Liver (tissue), 9 donors: ENCODE measurements around the gene MYO5A. TPM values are rescaled to one million over a fixed set of nuclear protein-coding genes. Genes with fewer than 3 reads are reported as not detected.

ENCODE experiments used
- DNase-seq: peaks from one replicate; pipeline ENCODE4 v3.0.0-alpha.2; 2017; ENCODE audit warnings: low spot score
- H3K27ac ChIP-seq, 2 donors: one replicate each; pipeline ENCODE4 v1.7.0; 2013; ENCODE audit warnings: inconsistent platforms in 2 of 2, low read length in 2 of 2, control low read depth in 1 of 2, low read depth in 1 of 2, mild to moderate bottlenecking in 1 of 2
- H3K27me3 ChIP-seq, 4 donors: one replicate each; pipeline versions ENCODE4 v1.6.1 to v1.7.0; 2013; ENCODE audit warnings: low read length in 3 of 4, inconsistent platforms in 1 of 4, mild to moderate bottlenecking in 1 of 4, moderate library complexity in 1 of 4; ENCODE audit not compliant: control insufficient read depth in 4 of 4, insufficient read depth in 4 of 4
- H3K36me3 ChIP-seq, 4 donors: one replicate each; pipeline versions ENCODE4 v1.6.1 to v1.7.0; 2013; ENCODE audit warnings: low read length in 3 of 4, mild to moderate bottlenecking in 3 of 4, low read depth in 1 of 4, moderate library complexity in 1 of 4; ENCODE audit not compliant: control insufficient read depth in 4 of 4, insufficient read depth in 3 of 4
- H3K4me1 ChIP-seq, 4 donors: one replicate each; pipeline versions ENCODE4 v1.6.1 to v1.7.0; 2013; ENCODE audit warnings: low read length in 3 of 4, mild to moderate bottlenecking in 3 of 4, moderate library complexity in 1 of 4; ENCODE audit not compliant: control insufficient read depth in 4 of 4, insufficient read depth in 4 of 4
- H3K4me3 ChIP-seq, 3 donors: one replicate each; pipeline versions ENCODE4 v1.6.1 to v1.7.0; 2013; ENCODE audit warnings: low read length in 3 of 3, control low read depth in 1 of 3, low read depth in 1 of 3, mild to moderate bottlenecking in 1 of 3
- H3K9ac ChIP-seq, 2 donors: one replicate each; pipeline ENCODE4 v1.7.0; 2013; ENCODE audit warnings: low read length in 2 of 2, mild to moderate bottlenecking in 2 of 2, moderate library complexity in 2 of 2, control low read depth in 1 of 2, low read depth in 1 of 2
- H3K9me3 ChIP-seq, 4 donors: one replicate each; pipeline versions ENCODE4 v1.6.1 to v1.7.0; 2013; ENCODE audit warnings: low read length in 3 of 4; ENCODE audit not compliant: control insufficient read depth in 4 of 4
- ATF3 ChIP-seq: IDR thresholded peaks from 2 replicates; pipeline ENCODE4 v1.6.1; 2016; ENCODE audit warnings: antibody characterized with exemption
- CTCF ChIP-seq: fragments of 150-350 bp; IDR thresholded peaks from 2 replicates; pipeline ENCODE4 v1.5.1; 2017; ENCODE audit warnings: improper control_type of control experiment, low read depth, low read length; ENCODE audit not compliant: missing input control
- EGR1 ChIP-seq, 2 donors: IDR thresholded peaks; 2 replicates each; pipeline ENCODE4 v1.6.1; 2016 to 2018; ENCODE audit warnings: antibody characterized with exemption in 2 of 2, low read depth in 2 of 2
- FOXA1 ChIP-seq: IDR thresholded peaks from 2 replicates; pipeline ENCODE4 v1.6.1; 2016; ENCODE audit warnings: antibody characterized with exemption
- FOXA2 ChIP-seq: IDR thresholded peaks from 2 replicates; pipeline ENCODE4 v1.6.1; 2016; ENCODE audit warnings: antibody characterized with exemption
- GABPA ChIP-seq, 2 donors: IDR thresholded peaks in 1 of 2; conservative IDR thresholded peaks in 1 of 2; 2 replicates each; pipeline ENCODE4 v1.6.1; 2016; ENCODE audit warnings: antibody characterized with exemption in 2 of 2, mild to moderate bottlenecking in 1 of 2, moderate library complexity in 1 of 2
- HNF4A ChIP-seq, 2 donors: conservative IDR thresholded peaks; 2 replicates each; pipeline ENCODE4 v1.6.1; 2016; ENCODE audit warnings: antibody characterized with exemption in 2 of 2, mild to moderate bottlenecking in 2 of 2
- HNF4G ChIP-seq: IDR thresholded peaks from 2 replicates; pipeline ENCODE4 v1.6.1; 2016; ENCODE audit warnings: antibody characterized with exemption
- JUND ChIP-seq, 2 donors: IDR thresholded peaks; 2 replicates each; pipeline ENCODE4 v1.6.1; 2016; ENCODE audit warnings: antibody characterized with exemption in 2 of 2
- MAX ChIP-seq: IDR thresholded peaks from 2 replicates; pipeline ENCODE4 v1.6.1; 2016; ENCODE audit warnings: antibody characterized with exemption
- NR2F2 ChIP-seq: IDR thresholded peaks from 2 replicates; pipeline ENCODE4 v1.6.1; 2016; ENCODE audit warnings: antibody characterized with exemption
- RAD21 ChIP-seq, 2 donors: IDR thresholded peaks; 2 replicates each; pipeline ENCODE4 v1.6.1; 2016; ENCODE audit warnings: antibody characterized with exemption in 2 of 2, mild to moderate bottlenecking in 2 of 2
- REST ChIP-seq: IDR thresholded peaks from 2 replicates; pipeline ENCODE4 v1.6.1; 2016; ENCODE audit warnings: antibody characterized with exemption, mild to moderate bottlenecking
- RXRA ChIP-seq, 2 donors: IDR thresholded peaks; 2 replicates each; pipeline ENCODE4 v1.6.1; 2017 to 2018; ENCODE audit warnings: antibody characterized with exemption in 2 of 2, mild to moderate bottlenecking in 1 of 2
- SP1 ChIP-seq: IDR thresholded peaks from 2 replicates; pipeline ENCODE4 v1.6.1; 2018; ENCODE audit warnings: antibody characterized with exemption, mild to moderate bottlenecking
- TAF1 ChIP-seq: conservative IDR thresholded peaks from 2 replicates; pipeline ENCODE4 v1.6.1; 2016; ENCODE audit warnings: antibody characterized with exemption, mild to moderate bottlenecking
- YY1 ChIP-seq: IDR thresholded peaks from 2 replicates; pipeline ENCODE4 v1.6.1; 2016; ENCODE audit warnings: antibody characterized with exemption, mild to moderate bottlenecking
- ZBTB33 ChIP-seq: IDR thresholded peaks from 2 replicates; pipeline ENCODE4 v1.6.1; 2016; ENCODE audit warnings: antibody characterized with exemption
- WGBS: extraction: QIAGEN DNeasy Blood & Tissue Kit; methylation state at CpG from one replicate; pipeline ENCODE4 v1.1.7; 2013; 5-methylcytosine and 5-hydroxymethylcytosine counted together
- polyA plus RNA-seq, 2 donors: library from polyadenylated mRNA; stranded (reverse) in 1 of 2; unstranded in 1 of 2; fragments of 200-250 nt in 1 of 2; fragments of >200 nt in 1 of 2; fragmentation: Nextera tagmentation in 1 of 2; extraction: Ambion mirVana in 1 of 2; gene quantifications; one replicate each; pipeline versions ENCODE4 v1.2.1 to v1.2.3, GENCODE V29; 2013 to 2015
- total RNA-seq, 2 donors: library from RNA; depleted of rRNA; stranded (reverse); fragments of >200 nt; gene quantifications; one replicate each; pipeline ENCODE4 v1.2.3, GENCODE V29; 2014
- donor health status: healthy.
- donor health status: healthy.
- donor health status: healthy.
- donor health status: healthy.
- donor health status: healthy.

MYO5A gene
- total and polyA plus RNA-seq, 4 donors: 1.0 to 7.1 (median 3.0) TPM

GRCh38 chr15:52368402-52368801 lies 160.3 kb downstream of the MYO5A start:
- Histone ChIP-seq H3K4me3 (no peak overlapping the region), H3K9ac (no peak overlapping the region), H3K4me1 (no peaks in the 10 kb centered on the region), H3K36me3 (peaks cover 0 to 4% (median 0%) of the 10 kb centered on the region in 4 donors), H3K27me3 (no peaks in the 10 kb centered on the region), H3K27ac (no peak overlapping the region), H3K9me3 (no peaks in the 10 kb centered on the region)
- 89% methylated on average over 3 of the region's 3 CpGs for WGBS
- TF ChIP-seq ATF3 (no peak), TAF1 (no peak), JUND (IDR thresholded peaks at IDR 0.05) (no peak), EGR1 (IDR thresholded peaks at IDR 0.05; ENCODE audit: low read depth in 2 of 2) (no peak)
- no peak for DNase-seq

GRCh38 chr15:52362497-52362896 lies 166.2 kb downstream of the MYO5A start:
- Histone ChIP-seq H3K4me1 (no peaks in the 10 kb centered on the region), H3K36me3 (peaks cover 0 to 2% (median 0%) of the 10 kb centered on the region in 4 donors), H3K9me3 (no peaks in the 10 kb centered on the region), H3K9ac (no peak overlapping the region), H3K27me3 (no peaks in the 10 kb centered on the region), H3K4me3 (no peak overlapping the region), H3K27ac (no peak overlapping the region)
- TF ChIP-seq FOXA2 (no peak), MAX (no peak), EGR1 (IDR thresholded peaks at IDR 0.05; ENCODE audit: low read depth in 2 of 2) (no peak), ATF3 (no peak), NR2F2 (no peak), HNF4A (conservative IDR thresholded peaks at IDR 0.05) (no peak), RAD21 (IDR thresholded peaks at IDR 0.05) (no peak), HNF4G (no peak), ZBTB33 (no peak), CTCF (no peak), JUND (IDR thresholded peaks at IDR 0.05) (no peak), TAF1 (no peak), YY1 (no peak), GABPA (IDR thresholded peaks at IDR 0.05 in 1 of 2, conservative IDR thresholded peaks at IDR 0.05 in 1 of 2) (no peak), RXRA (IDR thresholded peaks at IDR 0.05) (no peak), FOXA1 (no peak), REST (no peak), SP1 (no peak)
- WGBS: 90% methylated on average over 3 of the region's 3 CpGs
- DNase-seq: no peak
